GM12878 (cell line): ENCODE data around the gene KCNJ3. TPM values are rescaled to one million over a fixed set of nuclear protein-coding genes. Genes with fewer than 3 reads are reported as not detected.

Experiments
- EZH2 ChIP-seq: IDR thresholded peaks from 2 replicates; pipeline ENCODE4 v1.6.1; 2012; ENCODE audit warnings: low read depth, mild to moderate bottlenecking, control low read depth, inconsistent platforms, low read length, borderline replicate concordance; ENCODE audit not compliant: control insufficient read depth
- JUND ChIP-seq: IDR thresholded peaks from 2 replicates; pipeline ENCODE4 v1.6.1; 2012; ENCODE audit warnings: low read depth, mild to moderate bottlenecking, low read length, improper control_type of control experiment, moderate library complexity
- NR2C2 ChIP-seq: IDR thresholded peaks from 2 replicates; pipeline ENCODE4 v1.6.1; 2011; ENCODE audit warnings: borderline replicate concordance, low read depth; ENCODE audit not compliant: control insufficient read depth, insufficient read length
- PML ChIP-seq: IDR thresholded peaks from 2 replicates; pipeline ENCODE4 v1.6.1; 2012; ENCODE audit warnings: low read length, inconsistent platforms
- RBBP5 ChIP-seq: fragments of 200-600 bp; sonication (generic); conservative IDR thresholded peaks from 2 replicates; pipeline ENCODE4 v1.6.1; 2016
- polyA plus RNA-seq, 11 experiments: library from polyadenylated mRNA; depleted of rRNA in 4 of 11; unstranded in 6 of 11; stranded (reverse) in 5 of 11; fragments of >200 nt; fragmentation: Nextera tagmentation in 4 of 11; fragmentation: Illumina TruSeq in 1 of 11; extraction: Ambion mirVana in 4 of 11; extraction: Trizol in 1 of 11; gene quantifications; 1 replicate in 1 of 11; 2 replicates in 10 of 11; pipeline versions ENCODE4 v1.2.1 to v1.2.3, GENCODE V29; 2011 to 2016; ENCODE audit warnings: inconsistent platforms in 2 of 11, missing spikeins in 2 of 11, low read depth in 1 of 11
- total RNA-seq, 4 experiments: library from RNA; depleted of rRNA in 3 of 4; stranded (reverse); fragments of >200 nt in 3 of 4; fragmentation: Illumina TruSeq in 1 of 4; extraction: Trizol in 1 of 4; gene quantifications; 2 replicates each; pipeline versions ENCODE4 v1.2.1 to v1.2.3, GENCODE V29; 2013 to 2021
- TF ChIP-seq, protein P1 (sequence below): fragments of 450-650 bp; IDR thresholded peaks from 2 replicates; pipeline ENCODE4 v1.6.1; 2018; ENCODE audit warnings: borderline replicate concordance, mild to moderate bottlenecking; ENCODE audit not compliant: partially characterized antibody
- TF ChIP-seq, protein P2 (sequence below): IDR thresholded peaks from 2 replicates; pipeline ENCODE4 v1.6.1; 2012; ENCODE audit warnings: improper control_type of control experiment, low read depth, low read length; ENCODE audit not compliant: insufficient replicate concordance

Gene KCNJ3
- total and polyA plus RNA-seq, 10 of the 15 experiments (the other 5 are each of a cell fraction or from before 2014, with no cell fraction given) = 0.01 to 1.1 (median 0.04) TPM; not detected in 6

DNA sequence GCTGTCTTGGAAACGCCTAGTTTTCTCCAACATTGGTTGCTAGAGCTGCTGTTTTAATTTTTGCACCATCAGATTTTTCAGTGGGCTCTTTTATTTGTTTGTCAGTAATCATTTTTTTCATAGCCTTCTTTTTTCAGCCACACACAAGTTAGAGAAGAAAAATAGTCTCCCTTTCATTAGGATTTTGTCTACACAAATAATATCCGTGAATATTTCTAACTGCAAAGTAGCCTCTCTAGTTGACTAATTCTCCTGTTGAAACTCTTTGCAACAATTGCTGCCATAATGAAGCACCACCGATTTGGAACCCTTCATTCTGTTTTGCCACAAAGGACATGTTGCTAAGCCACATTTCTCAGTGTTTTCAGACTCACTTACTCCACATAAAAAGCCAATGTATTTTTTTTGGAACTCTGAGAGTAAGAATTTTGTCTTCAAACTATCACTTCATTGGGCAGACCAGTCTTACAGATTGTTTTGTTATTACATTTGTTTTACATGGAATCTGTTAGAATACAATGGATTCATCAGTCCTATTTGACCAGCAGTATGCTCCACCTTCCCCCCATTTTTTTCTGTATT lies 9.6 kb downstream of the KCNJ3 start (continued):
- TF ChIP-seq, protein P1, sequence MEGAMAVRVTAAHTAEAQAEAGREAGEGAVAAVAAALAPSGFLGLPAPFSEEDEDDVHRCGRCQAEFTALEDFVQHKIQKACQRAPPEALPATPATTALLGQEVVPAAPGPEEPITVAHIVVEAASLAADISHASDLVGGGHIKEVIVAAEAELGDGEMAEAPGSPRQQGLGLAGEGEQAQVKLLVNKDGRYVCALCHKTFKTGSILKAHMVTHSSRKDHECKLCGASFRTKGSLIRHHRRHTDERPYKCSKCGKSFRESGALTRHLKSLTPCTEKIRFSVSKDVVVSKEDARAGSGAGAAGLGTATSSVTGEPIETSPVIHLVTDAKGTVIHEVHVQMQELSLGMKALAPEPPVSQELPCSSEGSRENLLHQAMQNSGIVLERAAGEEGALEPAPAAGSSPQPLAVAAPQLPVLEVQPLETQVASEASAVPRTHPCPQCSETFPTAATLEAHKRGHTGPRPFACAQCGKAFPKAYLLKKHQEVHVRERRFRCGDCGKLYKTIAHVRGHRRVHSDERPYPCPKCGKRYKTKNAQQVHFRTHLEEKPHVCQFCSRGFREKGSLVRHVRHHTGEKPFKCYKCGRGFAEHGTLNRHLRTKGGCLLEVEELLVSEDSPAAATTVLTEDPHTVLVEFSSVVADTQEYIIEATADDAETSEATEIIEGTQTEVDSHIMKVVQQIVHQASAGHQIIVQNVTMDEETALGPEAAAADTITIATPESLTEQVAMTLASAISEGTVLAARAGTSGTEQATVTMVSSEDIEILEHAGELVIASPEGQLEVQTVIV = no peak
- no peak for TF ChIP-seq PML
- TF ChIP-seq, protein P2, sequence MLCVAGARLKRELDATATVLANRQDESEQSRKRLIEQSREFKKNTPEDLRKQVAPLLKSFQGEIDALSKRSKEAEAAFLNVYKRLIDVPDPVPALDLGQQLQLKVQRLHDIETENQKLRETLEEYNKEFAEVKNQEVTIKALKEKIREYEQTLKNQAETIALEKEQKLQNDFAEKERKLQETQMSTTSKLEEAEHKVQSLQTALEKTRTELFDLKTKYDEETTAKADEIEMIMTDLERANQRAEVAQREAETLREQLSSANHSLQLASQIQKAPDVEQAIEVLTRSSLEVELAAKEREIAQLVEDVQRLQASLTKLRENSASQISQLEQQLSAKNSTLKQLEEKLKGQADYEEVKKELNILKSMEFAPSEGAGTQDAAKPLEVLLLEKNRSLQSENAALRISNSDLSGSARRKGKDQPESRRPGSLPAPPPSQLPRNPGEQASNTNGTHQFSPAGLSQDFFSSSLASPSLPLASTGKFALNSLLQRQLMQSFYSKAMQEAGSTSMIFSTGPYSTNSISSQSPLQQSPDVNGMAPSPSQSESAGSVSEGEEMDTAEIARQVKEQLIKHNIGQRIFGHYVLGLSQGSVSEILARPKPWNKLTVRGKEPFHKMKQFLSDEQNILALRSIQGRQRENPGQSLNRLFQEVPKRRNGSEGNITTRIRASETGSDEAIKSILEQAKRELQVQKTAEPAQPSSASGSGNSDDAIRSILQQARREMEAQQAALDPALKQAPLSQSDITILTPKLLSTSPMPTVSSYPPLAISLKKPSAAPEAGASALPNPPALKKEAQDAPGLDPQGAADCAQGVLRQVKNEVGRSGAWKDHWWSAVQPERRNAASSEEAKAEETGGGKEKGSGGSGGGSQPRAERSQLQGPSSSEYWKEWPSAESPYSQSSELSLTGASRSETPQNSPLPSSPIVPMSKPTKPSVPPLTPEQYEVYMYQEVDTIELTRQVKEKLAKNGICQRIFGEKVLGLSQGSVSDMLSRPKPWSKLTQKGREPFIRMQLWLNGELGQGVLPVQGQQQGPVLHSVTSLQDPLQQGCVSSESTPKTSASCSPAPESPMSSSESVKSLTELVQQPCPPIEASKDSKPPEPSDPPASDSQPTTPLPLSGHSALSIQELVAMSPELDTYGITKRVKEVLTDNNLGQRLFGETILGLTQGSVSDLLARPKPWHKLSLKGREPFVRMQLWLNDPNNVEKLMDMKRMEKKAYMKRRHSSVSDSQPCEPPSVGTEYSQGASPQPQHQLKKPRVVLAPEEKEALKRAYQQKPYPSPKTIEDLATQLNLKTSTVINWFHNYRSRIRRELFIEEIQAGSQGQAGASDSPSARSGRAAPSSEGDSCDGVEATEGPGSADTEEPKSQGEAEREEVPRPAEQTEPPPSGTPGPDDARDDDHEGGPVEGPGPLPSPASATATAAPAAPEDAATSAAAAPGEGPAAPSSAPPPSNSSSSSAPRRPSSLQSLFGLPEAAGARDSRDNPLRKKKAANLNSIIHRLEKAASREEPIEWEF = no peak
- no peak for TF ChIP-seq EZH2
- no peak for TF ChIP-seq JUND
- no peak for TF ChIP-seq RBBP5
- no peak for TF ChIP-seq NR2C2
